HG03097 (cell line): ENCODE results near the gene PALM2AKAP2.
"Not testable (repeated sequence)": the region's sequence is repeated elsewhere in the genome, so short reads cannot be mapped to it uniquely, and the experiment has no call there.

Source experiments
- ATAC-seq: cut with Tn5 transposase; IDR thresholded peaks from one replicate; pipeline ENCODE4 v1.9.1; 2021; ENCODE audit not compliant: unreplicated experiment, low FRiP score

Gene PALM2AKAP2

DNA sequence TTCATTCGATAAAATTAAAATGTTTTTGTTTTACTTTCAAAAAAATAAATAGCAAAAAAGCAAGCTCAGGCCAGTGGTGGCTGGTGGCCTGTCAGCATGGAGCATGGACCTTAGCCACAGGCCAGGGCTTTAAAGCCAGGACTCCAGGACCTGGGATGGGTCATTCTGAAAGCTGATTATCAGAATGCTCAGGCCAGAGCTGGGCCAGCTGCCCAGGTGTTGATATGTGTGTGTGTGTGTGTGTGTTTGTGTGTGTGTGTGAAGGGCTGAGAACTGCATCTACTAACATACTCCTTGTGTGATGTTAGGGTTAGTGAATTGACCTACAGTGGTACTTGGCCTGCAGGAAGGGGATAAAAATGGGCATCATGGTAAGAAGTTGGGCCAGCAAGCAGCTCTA, 21.5 kb downstream of the PALM2AKAP2 start:
- ATAC-seq = no peak

DNA sequence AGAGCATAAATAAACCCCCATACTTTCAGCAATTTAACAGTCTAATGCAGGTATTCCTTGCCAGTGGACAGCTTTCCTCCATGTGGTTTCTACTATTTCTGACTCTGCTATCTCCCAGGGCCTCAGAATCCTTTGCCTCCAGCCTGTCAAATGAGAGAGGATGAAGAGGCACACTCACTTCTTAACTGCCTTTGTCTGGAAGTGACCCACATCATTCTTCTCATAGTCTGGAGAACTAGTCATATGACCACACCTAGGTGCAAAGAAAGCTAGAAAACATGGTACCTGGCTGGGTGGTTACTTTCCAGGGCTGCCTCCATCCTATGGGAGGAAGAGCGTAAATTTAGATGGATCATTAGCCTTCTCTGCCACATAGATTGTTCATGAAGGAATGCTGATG, 22.5 kb downstream of the PALM2AKAP2 start:
- no peak for ATAC-seq

DNA sequence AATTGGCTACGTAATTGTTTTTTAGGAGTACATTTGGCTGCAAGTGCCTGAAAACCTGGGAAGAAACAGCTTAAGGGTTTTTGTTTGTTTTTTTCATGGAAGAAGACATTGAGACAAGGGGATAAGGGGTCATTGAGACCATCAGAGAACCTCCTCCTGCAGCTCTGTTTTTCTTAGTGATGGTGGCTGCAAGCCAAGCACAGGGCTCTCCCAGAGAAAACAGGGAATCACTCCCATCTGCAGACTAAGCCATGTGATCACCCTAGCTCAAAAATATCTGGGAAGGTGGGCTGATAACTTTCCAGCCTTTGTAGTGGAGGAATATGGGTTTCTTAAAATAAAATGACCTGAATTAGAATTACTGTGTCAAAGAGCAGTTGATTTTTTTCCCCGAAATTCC, 25.1 kb downstream of the PALM2AKAP2 start:
- ATAC-seq = no peak

DNA sequence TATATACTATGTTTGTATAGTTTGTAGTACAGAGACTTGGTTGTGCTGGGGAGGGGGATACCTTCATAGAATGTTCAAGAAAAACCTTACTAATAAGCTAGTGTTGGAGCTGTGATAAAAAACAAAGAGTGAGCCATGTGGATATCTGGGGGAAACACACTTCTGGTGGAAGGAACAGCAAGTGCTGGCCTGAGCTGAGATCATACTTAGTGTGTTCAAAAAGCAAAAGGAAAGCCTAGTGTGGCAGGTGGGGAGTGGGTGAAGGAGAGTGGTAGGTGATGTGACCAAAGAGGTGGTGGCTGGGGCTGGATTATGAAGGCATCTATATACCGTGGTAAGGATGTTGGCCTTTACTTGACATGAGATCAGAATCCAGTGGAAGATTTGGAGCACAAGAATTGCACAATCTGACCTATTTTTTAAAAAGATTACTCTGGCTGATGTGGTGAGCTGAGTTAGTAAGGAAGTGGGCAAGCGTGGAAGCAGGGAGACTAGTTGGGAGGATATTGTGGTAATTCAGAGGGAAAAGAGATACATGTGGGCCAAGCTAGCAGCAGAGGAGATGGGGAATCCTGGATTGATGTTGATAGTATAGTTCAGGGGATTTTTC, 26.6 kb downstream of the PALM2AKAP2 start:
- no peak for ATAC-seq

DNA sequence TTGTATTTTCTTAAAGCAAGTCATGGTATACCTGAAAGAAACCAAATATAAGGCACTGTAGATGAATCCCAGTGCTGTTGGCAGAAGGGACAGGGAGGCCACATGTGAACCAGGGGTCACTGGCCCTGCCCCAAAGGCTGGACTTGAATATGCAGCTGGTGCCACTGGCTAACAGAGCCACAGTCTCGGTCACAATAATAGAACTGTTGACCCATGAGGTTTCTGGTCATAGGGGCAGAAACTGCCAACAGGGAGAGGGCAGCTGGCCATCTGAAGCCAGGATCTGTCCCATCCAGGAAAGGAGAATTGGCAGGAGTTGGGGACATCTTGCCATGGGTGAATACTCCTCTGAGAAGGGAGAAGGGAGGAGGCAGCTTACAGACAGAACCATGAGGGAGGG, 31.9 kb downstream of the PALM2AKAP2 start:
- no peak for ATAC-seq

DNA sequence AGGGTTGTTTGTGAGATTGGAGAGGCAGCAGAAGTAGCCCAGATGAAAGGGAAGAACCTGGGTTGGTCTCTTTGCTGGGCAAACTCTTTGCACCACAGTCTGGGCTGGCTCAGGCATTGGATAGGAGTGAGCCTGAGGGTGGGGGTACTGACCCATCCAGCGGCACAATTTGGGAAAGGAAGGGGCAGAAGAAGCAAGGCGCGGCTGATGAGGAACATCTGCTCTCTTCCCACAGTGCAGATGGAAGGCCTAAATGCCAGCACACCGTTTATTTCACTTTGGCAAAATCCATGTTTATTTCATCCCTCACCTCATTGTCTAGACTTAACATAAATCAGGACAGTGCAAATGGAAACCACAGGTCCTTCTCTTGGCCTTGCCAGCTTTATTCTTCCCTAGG, 32.3 kb downstream of the PALM2AKAP2 start:
- ATAC-seq = no peak

DNA sequence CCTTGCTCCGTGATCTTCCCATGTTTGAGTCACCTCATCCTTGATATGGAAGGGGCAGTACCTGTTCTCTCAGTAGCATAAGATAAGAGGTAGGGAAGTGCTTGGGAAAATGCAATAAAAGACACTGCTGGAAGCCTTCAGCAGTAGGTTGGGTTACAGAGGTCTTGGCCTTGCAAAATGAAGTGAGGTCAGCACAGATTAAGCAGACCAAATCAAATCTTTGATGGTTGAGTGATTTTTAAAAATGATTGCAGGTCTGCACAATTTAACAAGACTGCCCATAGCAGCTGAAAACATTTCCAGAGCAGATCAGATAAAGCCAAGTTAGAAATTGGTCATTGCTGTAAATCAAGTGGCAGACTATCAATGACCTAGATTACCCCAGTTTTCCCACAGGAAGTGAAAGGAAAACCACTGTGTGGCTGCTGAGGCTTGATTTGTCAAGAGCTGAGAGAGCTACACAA, 32.9 kb downstream of the PALM2AKAP2 start:
- ATAC-seq = no peak

DNA sequence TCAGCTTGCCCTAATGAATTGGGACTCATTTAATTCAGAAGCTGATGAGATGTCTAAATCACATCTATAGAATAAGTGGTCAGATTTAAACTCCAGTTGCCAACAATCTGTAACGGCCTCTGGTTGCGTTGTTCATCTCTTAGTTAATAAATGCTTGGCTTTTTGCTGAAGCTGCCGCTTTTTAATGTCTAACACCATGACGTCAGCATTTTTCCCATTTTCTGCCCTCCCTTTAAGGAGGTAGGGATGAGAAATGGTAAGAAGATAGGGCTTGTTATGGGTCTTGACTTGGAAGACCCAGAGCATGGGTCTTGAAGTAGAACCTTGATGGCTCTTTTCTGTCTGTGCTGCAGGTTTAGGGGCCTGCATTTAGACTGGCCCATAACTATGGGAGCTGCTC, 33.3 kb downstream of the PALM2AKAP2 start:
- no peak for ATAC-seq

DNA sequence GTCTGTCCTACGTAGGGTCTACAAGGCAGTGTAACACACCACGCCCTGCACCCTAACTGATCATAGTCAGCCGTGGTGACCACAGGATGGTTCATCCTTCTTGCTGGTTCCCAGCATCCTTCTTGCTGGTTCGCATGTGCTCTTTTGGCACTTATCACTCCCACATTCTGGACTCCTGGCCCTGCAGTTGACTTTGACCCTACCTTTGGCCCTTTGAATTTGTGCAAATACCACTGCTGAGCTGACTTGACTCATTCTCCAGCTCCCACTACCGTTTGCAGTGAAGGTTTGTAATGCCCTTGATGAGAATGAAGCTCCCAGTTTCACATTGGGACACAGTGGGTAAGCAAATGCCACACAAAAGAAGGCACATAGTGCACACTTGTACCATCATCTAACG, 33.8 kb downstream of the PALM2AKAP2 start:
- no peak for ATAC-seq

DNA sequence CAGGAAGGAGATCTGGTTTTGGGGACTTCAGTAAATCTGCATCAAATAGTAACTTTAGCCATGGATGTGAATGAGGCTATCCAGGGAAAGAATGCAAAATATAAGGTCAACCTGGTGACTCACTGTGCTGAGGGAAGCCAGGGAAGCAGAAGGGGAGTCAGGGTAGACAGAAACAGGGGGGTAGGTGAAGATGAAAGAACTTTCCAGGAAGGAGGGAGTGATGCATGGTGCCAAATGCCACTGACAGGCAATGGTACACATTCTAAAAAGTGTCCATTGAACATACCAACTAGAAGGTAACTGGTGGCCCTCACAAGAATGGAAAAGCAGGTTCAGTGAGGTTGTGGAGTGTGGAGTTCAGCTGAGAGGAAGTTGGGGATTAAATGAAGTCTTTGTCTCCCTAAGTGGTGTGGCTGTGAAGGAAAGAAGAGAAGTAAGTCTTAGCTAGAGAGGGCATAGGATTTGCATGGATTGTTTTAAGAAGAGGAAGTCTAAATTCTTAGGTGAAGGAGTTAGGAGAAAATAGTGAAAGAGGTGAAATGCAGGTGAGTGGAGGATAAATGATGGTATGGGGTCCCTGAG, 35.5 kb downstream of the PALM2AKAP2 start:
- ATAC-seq = no peak

DNA sequence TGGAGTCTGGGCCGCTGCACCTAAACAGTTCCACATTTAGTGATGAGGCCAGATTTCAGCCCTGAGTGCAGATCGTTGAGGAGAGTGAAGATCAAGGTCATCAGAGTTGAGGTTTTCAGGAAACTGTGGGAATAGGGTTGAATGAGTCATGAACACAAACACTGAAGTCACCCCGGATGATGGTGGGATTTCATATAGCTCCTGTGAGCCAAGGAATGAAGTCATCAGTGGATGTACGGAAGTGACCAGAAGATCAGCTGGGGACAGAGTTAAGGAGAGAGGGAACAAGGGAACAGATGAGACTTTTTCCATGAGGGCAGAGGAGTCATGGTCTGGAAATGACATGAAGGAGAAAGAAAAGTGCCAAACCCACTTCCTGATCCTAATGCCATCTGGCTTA, 36.5 kb downstream of the PALM2AKAP2 start:
- ATAC-seq = no peak

DNA sequence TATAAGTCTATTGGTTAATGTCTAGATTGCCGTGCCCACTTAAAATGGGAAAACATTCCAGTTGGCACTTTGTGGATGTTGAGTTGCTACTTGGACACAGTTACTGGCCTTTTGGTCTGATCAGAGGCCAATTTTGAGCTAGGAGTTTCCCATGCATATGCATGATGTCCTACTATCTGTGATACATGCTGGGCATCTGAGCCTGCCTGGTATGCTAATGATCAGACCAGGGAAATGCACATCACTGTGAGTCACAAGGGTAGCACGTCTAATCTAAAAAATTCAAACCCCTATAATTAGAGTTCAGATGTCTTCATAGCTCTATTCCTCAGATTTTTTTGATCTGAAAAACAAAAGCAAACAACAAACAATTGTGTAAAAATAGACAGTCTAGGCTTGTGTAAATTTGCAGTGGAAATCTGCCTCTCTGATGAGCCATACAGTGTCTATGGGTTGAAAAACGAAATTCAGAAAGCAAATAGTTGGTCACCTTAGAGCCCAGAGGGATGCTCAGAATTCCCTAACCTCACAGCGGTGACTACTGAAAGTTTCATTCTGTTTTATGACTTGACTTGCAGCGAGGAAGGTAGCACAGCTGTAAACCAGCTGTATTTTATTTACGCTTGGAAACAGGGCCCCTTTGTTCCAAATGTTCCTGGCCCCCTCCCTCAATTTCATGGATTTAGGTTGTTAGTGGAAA, 37.3 kb downstream of the PALM2AKAP2 start:
- ATAC-seq = no peak

DNA sequence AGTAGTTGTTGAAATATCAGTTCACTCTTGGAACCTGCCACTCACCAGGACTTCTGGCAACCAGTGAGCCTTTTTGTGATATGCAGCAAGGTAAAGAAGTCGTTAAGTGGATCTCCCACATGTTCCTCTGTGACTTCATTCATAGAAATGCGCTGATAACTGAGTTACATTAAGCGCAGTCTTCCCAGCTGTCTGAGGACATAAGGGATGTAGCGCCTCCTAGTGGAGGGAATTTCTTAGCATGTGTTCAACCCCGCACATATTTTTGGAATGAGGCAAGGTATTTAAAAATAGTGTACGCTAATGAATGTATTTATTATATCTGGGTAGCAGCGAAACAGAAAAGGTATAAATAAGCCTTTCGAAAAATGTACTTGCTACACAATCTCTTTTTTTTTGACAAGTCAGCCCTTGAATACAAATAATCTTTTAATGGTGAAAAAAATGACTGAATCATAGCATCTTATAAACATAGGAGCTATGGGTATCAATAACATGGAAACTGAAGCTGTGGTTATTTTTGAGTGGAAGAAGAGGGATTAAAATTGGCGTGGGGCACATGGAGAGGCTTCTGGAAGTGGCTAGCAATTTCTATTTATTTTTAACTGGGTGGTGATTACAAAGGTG, 38.0 kb downstream of the PALM2AKAP2 start:
- no peak for ATAC-seq

DNA sequence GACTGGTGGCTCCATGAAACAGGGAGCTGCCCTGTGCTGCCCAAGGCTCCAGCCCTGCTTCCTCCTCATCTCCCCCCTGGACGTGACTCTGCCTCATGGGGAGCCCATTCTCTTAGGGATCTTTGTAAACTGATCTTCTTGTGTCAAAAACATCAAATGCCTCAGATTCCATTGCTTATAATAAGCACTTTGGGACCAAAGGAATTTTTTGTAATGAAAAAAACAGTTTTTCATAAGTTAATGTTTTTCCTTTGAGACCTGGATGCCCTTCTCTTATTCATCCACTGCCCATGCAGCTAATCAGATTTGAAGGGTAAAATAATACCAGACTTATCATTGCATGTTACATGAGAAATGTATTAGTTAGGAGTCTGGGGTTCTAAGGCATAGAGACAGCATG, 41.7 kb downstream of the PALM2AKAP2 start:
- no peak for ATAC-seq

DNA sequence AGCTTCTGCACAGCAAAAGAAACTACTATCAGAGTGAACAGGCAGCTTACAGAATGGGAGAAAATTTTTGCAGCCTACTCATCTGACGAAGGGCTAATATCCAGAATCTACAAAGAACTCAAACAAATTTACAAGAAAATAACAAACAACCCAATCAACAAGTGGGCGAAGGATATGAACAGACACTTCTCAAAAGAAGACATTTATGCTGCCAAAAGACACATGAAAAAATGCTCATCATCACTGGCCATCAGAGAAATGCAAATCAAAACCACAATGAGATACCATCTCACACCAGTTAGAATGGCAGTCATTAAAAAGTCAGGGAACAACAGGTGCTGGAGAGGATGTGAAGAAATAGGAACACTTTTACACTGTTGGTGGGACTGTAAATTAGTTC, 45.4 kb downstream of the PALM2AKAP2 start:
- ATAC-seq = not testable (repeated sequence)

DNA sequence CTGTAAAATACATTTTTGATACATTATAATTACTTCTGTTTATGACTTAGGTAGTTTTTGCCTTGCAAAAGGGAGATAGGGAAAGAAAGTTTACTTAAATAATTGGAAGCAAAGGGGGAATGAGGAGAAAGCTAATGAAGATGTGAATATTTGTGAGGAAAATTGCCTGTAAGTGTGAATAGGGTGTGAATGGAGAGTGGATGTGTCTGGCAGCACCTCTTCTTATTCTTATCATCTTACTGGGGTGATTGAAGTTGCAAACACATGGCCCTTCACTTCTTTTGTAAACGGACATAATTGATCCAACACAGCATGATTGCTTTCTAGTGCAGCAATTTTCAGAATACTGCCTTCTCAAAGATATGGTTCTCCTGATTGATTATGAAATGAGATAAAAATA, 46.6 kb downstream of the PALM2AKAP2 start:
- ATAC-seq = no peak

DNA sequence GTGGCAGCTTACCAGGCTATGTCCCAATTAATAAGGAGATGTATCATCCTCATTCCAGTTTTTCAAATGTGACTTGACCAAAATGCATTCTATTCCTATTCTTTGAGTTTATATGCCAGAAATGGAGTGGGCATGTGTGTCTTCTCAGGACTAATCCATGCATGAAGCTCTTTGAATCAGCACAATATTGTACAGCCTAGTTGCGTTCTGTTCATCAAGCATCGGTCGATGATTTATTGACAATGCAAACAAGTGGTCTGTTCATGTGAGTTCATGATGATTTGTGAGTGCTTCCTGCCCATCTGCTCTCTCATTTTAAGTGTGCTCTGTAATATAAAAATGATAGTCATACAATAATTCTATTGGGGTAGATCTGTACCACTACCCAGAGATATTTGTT, 48.3 kb downstream of the PALM2AKAP2 start:
- ATAC-seq = no peak
